Measurements from ENCODE around the gene ACSL3.

GRCh38 chr2:222978850-222979249, 118.0 kb downstream of the ACSL3 start:
- TF ChIP-seq SUZ12 (IDR thresholded peaks at IDR 0.05; ENCODE audit: extremely low read depth, insufficient read depth, insufficient read length) (no peak), YY1 (IDR thresholded peaks at IDR 0.05; ENCODE audit: insufficient read depth, insufficient read length) (no peak), ZNF274 (IDR thresholded peaks at IDR 0.05; ENCODE audit: low read depth, low read length) (no peak)

Data from NT2/D1 (cell line).